ENCODE results near the gene BICC1. TPM values are rescaled to one million over a fixed set of nuclear protein-coding genes. Genes with fewer than 3 reads are reported as not detected.

BICC1 gene
- total RNA-seq, 4 donors from 2014 or later, result 1.3 to 29.7 (median 17.5) TPM

DNA sequence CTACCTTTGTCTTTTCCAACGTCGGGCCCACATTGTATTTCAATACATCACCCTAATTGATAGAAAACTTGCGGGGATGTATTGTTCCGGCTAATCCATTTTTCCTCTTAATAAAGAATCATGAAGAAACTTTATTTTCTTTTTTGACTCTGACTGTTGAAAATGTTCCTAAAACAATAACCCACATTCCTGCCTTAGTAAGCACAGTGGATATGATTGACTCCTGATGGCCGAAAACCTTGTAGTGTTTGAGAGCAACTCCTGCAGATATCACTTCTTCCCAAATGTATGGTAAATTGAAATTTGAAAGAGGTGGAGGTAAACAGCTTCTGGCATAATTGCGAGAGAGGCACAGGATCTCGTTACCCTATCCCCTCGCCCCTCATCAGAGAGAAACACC is 65.7 kb downstream of the BICC1 start:
- no peaks in the 10 kb centered on the region for H3K27me3 ChIP-seq
- no peaks in the 10 kb centered on the region for H3K4me1 ChIP-seq
- DNase-seq, result no peak
- H3K27ac ChIP-seq, result peak overlapping the region; percentile 26 to 42
- intact Hi-C loops (cut with DNase I; ENCODE audit: low total_unique reads), result no loop called here
- H3K36me3 ChIP-seq, result no peaks in the 10 kb centered on the region
- H3K9me3 ChIP-seq, result no peaks in the 10 kb centered on the region
- TF ChIP-seq, protein P1, sequence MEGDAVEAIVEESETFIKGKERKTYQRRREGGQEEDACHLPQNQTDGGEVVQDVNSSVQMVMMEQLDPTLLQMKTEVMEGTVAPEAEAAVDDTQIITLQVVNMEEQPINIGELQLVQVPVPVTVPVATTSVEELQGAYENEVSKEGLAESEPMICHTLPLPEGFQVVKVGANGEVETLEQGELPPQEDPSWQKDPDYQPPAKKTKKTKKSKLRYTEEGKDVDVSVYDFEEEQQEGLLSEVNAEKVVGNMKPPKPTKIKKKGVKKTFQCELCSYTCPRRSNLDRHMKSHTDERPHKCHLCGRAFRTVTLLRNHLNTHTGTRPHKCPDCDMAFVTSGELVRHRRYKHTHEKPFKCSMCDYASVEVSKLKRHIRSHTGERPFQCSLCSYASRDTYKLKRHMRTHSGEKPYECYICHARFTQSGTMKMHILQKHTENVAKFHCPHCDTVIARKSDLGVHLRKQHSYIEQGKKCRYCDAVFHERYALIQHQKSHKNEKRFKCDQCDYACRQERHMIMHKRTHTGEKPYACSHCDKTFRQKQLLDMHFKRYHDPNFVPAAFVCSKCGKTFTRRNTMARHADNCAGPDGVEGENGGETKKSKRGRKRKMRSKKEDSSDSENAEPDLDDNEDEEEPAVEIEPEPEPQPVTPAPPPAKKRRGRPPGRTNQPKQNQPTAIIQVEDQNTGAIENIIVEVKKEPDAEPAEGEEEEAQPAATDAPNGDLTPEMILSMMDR (IDR thresholded peaks at IDR 0.05), result no peak
- no peak for TF ChIP-seq POLR2A (IDR thresholded peaks at IDR 0.05)
- no peak overlapping the region for H3K4me3 ChIP-seq

DNA sequence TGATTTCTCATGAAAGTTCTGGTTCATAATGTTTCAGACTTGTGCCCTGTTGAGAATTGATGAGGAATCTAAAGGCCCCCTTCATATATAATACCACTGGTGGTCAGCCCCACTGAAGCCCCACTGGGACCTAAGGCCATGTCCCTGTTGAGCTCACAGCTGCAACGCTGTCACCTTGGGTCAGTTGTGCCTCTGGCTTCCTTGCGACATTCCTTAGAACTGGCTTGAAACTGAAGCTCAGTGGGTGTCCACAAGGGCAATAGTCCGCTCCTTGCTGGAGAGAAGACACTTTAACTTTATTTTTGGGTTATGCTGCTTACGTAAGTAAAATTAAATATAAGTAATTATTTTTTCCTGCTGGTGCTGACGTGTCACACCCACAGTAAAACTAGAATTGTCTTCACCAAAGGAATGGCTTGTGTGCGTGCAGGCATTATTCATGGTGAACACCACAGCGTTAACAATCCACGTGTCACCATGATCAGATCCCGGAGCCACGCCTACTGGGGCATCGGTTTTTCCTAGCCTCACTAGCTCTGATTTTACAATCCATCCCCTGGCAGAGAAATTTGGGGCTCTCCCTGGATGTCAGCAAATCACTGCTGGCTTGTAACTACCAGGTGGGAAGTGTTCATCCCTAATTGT is 66.5 kb downstream of the BICC1 start:
- Histone ChIP-seq H3K27ac (peak overlapping the region; percentile 26 to 39), H3K4me1 (no peaks in the 10 kb centered on the region), H3K9me3 (no peaks in the 10 kb centered on the region), H3K27me3 (no peaks in the 10 kb centered on the region), H3K4me3 (no peak overlapping the region), H3K36me3 (no peaks in the 10 kb centered on the region)
- intact Hi-C loops (cut with DNase I; ENCODE audit: low total_unique reads), result no loop called here
- DNase-seq, result no peak
- no peak for TF ChIP-seq POLR2A (IDR thresholded peaks at IDR 0.05)
- TF ChIP-seq, protein P1 (IDR thresholded peaks at IDR 0.05), result no peak

DNA sequence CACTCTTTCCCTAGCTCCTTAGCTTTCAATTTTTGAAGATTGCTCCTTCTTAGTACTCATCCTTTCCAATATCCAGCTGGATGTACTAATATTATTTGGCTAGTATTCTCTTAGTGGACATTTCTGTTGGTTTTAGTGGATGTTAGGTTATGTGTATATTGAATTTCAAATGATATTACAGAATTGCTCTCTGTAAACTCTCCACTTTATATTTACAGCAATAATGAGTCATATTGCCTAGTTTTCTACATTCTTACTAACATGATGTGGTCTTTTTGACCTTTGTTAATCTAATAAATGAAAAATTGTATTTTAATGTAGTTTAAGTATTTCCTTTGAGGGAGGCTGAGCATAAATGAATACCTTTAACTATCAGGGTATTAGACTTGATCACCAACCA is 69.4 kb downstream of the BICC1 start:
- H3K4me3 ChIP-seq, result no peak overlapping the region
- intact Hi-C loops (cut with DNase I; ENCODE audit: low total_unique reads), result no loop called here
- H3K9me3 ChIP-seq, result no peaks in the 10 kb centered on the region
- no peaks in the 10 kb centered on the region for H3K4me1 ChIP-seq
- no peaks in the 10 kb centered on the region for H3K27me3 ChIP-seq
- TF ChIP-seq, protein P1 (IDR thresholded peaks at IDR 0.05), result no peak
- H3K36me3 ChIP-seq, result no peaks in the 10 kb centered on the region
- peak overlapping the region in 1 of 2 donors; percentile 22 for H3K27ac ChIP-seq
- no peak for DNase-seq

DNA sequence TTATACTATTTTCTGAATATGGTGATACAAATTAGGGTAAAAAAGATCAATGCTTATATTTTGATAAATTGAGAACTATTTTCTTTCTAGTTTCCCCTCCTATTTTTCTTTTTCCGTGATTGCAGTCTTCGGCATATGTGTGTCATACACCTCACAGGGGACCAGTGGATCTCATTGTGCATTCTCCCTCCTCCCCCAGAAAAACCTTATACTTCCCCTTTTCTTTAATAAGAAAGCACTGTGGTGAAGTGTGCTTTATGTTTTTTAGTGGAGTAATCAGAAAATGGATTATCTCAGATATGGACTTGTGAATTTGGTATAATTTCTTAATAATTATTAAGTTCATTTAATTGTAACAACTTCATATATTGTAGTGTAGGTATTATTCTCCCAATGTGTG is 72.8 kb downstream of the BICC1 start:
- no peak overlapping the region for H3K27ac ChIP-seq
- H3K4me3 ChIP-seq, result no peak overlapping the region
- no peak for TF ChIP-seq POLR2A (IDR thresholded peaks at IDR 0.05)
- TF ChIP-seq, protein P1 (IDR thresholded peaks at IDR 0.05), result no peak
- no peaks in the 10 kb centered on the region for H3K9me3 ChIP-seq
- DNase-seq, result no peak
- no peaks in the 10 kb centered on the region for H3K36me3 ChIP-seq
- H3K4me1 ChIP-seq, result no peaks in the 10 kb centered on the region
- no peaks in the 10 kb centered on the region for H3K27me3 ChIP-seq
- intact Hi-C loops (cut with DNase I; ENCODE audit: low total_unique reads), result no loop called here

DNA sequence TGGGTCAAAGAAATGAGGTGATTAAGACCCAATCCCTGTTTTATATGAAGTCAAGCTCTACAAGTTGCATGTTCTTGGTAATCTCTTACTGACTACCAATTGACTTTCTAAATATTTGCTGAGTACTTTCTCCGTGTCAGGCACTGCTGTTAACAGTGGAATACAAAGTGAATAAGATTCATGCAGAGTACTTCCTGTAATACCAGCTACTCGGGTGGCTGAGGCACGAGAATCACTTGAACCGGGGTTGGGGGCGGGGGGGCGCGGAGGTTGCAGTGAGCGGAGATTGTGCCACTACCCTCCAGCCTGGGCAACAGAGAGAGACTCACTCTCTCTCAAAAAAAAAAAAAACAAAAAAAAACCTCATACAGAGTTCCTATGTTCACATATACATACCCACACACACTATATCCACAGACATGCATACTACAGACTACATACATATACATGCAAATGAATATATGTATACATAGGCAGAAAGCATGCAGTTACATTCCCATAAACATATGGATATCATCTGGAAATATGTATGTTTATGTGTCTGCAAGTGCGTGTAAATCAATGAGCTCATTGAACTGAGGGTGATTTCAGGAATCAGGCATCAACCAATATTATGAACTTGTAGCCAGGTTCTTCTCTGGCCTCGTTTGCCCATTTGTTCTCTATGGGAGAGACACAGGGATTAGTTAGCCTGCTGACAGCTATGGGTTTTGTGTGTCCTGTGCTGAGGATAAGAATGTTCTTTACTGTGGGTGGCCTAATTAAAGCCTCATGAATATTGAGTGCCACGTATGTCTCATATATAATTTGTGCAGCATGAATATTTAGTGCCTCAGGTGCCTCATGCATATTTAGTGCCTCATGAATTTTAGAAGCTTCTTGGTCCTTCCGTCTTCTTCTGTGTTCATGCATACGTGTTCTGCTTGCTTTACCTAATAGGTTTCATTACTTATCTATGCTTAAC is 73.9 kb downstream of the BICC1 start:
- DNase-seq, result no peak
- H3K36me3 ChIP-seq, result no peaks in the 10 kb centered on the region
- no peak overlapping the region for H3K27ac ChIP-seq
- H3K9me3 ChIP-seq, result no peaks in the 10 kb centered on the region
- TF ChIP-seq, protein P1 (IDR thresholded peaks at IDR 0.05), result no peak
- TF ChIP-seq POLR2A (IDR thresholded peaks at IDR 0.05), result no peak
- intact Hi-C loops (cut with DNase I; ENCODE audit: low total_unique reads), result no loop called here
- H3K4me1 ChIP-seq, result no peaks in the 10 kb centered on the region
- no peak overlapping the region for H3K4me3 ChIP-seq
- H3K27me3 ChIP-seq, result no peaks in the 10 kb centered on the region
